Measurements from ENCODE around the gene VMP1. TPM values are rescaled to one million over a fixed set of nuclear protein-coding genes. Genes with fewer than 3 reads are reported as not detected.
"Not testable (repeated sequence)": the region's sequence is repeated elsewhere in the genome, so short reads cannot be mapped to it uniquely, and the experiment has no call there.

The VMP1 gene
- total RNA-seq, 2 experiments from 2014 or later = 398 to 408 TPM

- Mint-ChIP-seq H3K9me3 (no peaks in the 10 kb centered on the region), H3K27me3 (no peaks in the 10 kb centered on the region), H3K4me3 (no peak overlapping the region), H3K36me3 (ENCODE audit: low read depth) (peaks cover 35% of the 10 kb centered on the region), H3K27ac (no peak overlapping the region), H3K4me1 (peaks cover 35% of the 10 kb centered on the region)
- ChIA-PET POLR2A (no interaction called here), CTCF (no interaction called here)
- DNase-seq = no peak
Observed at GRCh38 chr17:59767176-59767575, 59.7 kb downstream of the VMP1 start.

GRCh38 chr17:59769887-59770286, 62.4 kb downstream of the VMP1 start:
- H3K36me3 Mint-ChIP-seq (ENCODE audit: low read depth) = peaks cover 36% of the 10 kb centered on the region
- no peak overlapping the region for H3K4me3 Mint-ChIP-seq
- ChIA-PET POLR2A (interaction anchor here (0.8 to 2.1 kb wide), 3 partner anchors 16 to 69 kb away, joined by 3 to 12 read pairs (median 4); no protein-coding TSS in a partner anchor), CTCF (interaction anchor here (0.6 kb wide), 1 partner anchor 21 kb away, joined by 3 read pairs; no protein-coding TSS in a partner anchor)
- no peaks in the 10 kb centered on the region for H3K9me3 Mint-ChIP-seq
- H3K4me1 Mint-ChIP-seq = peaks cover 20% of the 10 kb centered on the region
- no peaks in the 10 kb centered on the region for H3K27me3 Mint-ChIP-seq
- DNase-seq = no peak
- no peak overlapping the region for H3K27ac Mint-ChIP-seq

- POLR2A ChIA-PET = interaction anchor here (1.7 to 1.9 kb wide), 3 partner anchors 12 to 17 kb away, joined by 4 to 7 read pairs (median 5); no protein-coding TSS in a partner anchor
- Mint-ChIP-seq H3K4me3 (no peak overlapping the region), H3K4me1 (peaks cover 13% of the 10 kb centered on the region), H3K36me3 (ENCODE audit: low read depth) (peaks cover 36% of the 10 kb centered on the region), H3K27ac (no peak overlapping the region), H3K9me3 (no peaks in the 10 kb centered on the region), H3K27me3 (no peaks in the 10 kb centered on the region)
- CTCF ChIA-PET = interaction anchor here (1.2 kb wide), 1 partner anchor 17 kb away, joined by 6 read pairs; no protein-coding TSS in a partner anchor
- no peak for DNase-seq
Observed at GRCh38 chr17:59771093-59771492, 63.6 kb downstream of the VMP1 start.

GRCh38 chr17:59775786-59776350, 68.4 kb downstream of the VMP1 start:
- Mint-ChIP-seq H3K4me3 (no peak overlapping the region), H3K27ac (no peak overlapping the region), H3K27me3 (no peaks in the 10 kb centered on the region), H3K36me3 (ENCODE audit: low read depth) (peaks cover 57% of the 10 kb centered on the region), H3K4me1 (peaks cover 26% of the 10 kb centered on the region), H3K9me3 (peaks cover 4% of the 10 kb centered on the region)
- CTCF ChIA-PET = no interaction called here
- DNase-seq = no peak
- POLR2A ChIA-PET = interaction anchor here (1.1 to 20.1 kb wide), 3 partner anchors 7 to 60 kb away, joined by 6 to 2499 read pairs (median 15); no protein-coding TSS in a partner anchor

- peaks cover 28% of the 10 kb centered on the region for H3K4me1 Mint-ChIP-seq
- H3K9me3 Mint-ChIP-seq = peaks cover 4% of the 10 kb centered on the region
- H3K36me3 Mint-ChIP-seq (ENCODE audit: low read depth) = peaks cover 59% of the 10 kb centered on the region
- no peak for DNase-seq
- ChIA-PET CTCF (no interaction called here), POLR2A (interaction anchor here (20.1 kb wide), 1 partner anchor 59 kb away, joined by 2499 read pairs; no protein-coding TSS in a partner anchor)
- H3K4me3 Mint-ChIP-seq = no peak overlapping the region
- H3K27ac Mint-ChIP-seq = no peak overlapping the region
- H3K27me3 Mint-ChIP-seq = no peaks in the 10 kb centered on the region
Observed at GRCh38 chr17:59776577-59776976, 69.1 kb downstream of the VMP1 start.

GRCh38 chr17:59777033-59777432, 69.6 kb downstream of the VMP1 start:
- ChIA-PET POLR2A (interaction anchor here (1.0 to 20.1 kb wide), 3 partner anchors 9 to 58 kb away, joined by 3 to 2499 read pairs (median 14); no protein-coding TSS in a partner anchor), CTCF (no interaction called here)
- peaks cover 30% of the 10 kb centered on the region for H3K4me1 Mint-ChIP-seq
- no peak overlapping the region for H3K4me3 Mint-ChIP-seq
- no peaks in the 10 kb centered on the region for H3K27me3 Mint-ChIP-seq
- H3K9me3 Mint-ChIP-seq = peaks cover 4% of the 10 kb centered on the region
- H3K36me3 Mint-ChIP-seq (ENCODE audit: low read depth) = peaks cover 59% of the 10 kb centered on the region
- no peak overlapping the region for H3K27ac Mint-ChIP-seq
- no peak for DNase-seq

- no peak for DNase-seq
- Mint-ChIP-seq H3K9me3 (peaks cover 4% of the 10 kb centered on the region), H3K4me1 (peaks cover 47% of the 10 kb centered on the region), H3K4me3 (no peak overlapping the region), H3K27ac (no peak overlapping the region), H3K27me3 (no peaks in the 10 kb centered on the region), H3K36me3 (ENCODE audit: low read depth) (peaks cover 66% of the 10 kb centered on the region)
- POLR2A ChIA-PET = interaction anchor here (1.2 to 20.1 kb wide), 4 partner anchors 18 to 114 kb away, joined by 3 to 2499 read pairs (median 101); partner anchors contain the start of genes RPS6KB1 and TUBD1
- CTCF ChIA-PET = interaction anchor here (1.0 to 1.7 kb wide), 3 partner anchors 25 to 53 kb away, joined by 3 to 9 read pairs (median 5); no protein-coding TSS in a partner anchor
Observed at GRCh38 chr17:59778996-59779395, 71.5 kb downstream of the VMP1 start.

DNA sequence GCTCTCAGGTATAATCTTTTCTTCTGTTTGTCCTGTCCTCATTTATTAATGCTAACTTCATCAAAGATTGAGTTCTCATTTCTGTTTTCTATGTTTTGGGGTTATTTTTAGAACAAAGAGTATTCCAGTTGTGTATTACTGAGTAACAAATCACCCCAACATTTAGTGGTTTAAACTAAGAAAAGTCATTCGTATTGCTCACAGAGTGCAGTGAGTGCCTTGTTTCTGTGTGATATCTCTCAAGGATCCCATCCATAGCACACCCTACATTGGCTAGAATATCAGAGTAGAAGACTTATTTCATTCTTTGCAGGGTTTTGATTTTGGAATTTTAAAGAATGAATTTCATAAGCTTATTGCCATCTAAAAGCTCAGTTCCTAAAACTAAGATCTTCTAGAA, 72.1 kb downstream of the VMP1 start:
- CTCF ChIA-PET = interaction anchor here (1.0 to 1.7 kb wide), 3 partner anchors 26 to 53 kb away, joined by 3 to 9 read pairs (median 5); no protein-coding TSS in a partner anchor
- peak overlapping the region; percentile 62 for H3K27ac Mint-ChIP-seq
- peaks cover 4% of the 10 kb centered on the region for H3K9me3 Mint-ChIP-seq
- H3K4me1 Mint-ChIP-seq = peaks cover 52% of the 10 kb centered on the region
- H3K4me3 Mint-ChIP-seq = no peak overlapping the region
- no peak for DNase-seq
- peaks cover 70% of the 10 kb centered on the region for H3K36me3 Mint-ChIP-seq (ENCODE audit: low read depth)
- POLR2A ChIA-PET = interaction anchor here (3.6 to 20.1 kb wide), 3 partner anchors 18 to 56 kb away, joined by 14 to 2499 read pairs (median 188); no protein-coding TSS in a partner anchor
- no peaks in the 10 kb centered on the region for H3K27me3 Mint-ChIP-seq

- Mint-ChIP-seq H3K36me3 (ENCODE audit: low read depth) (peaks cover 64% of the 10 kb centered on the region), H3K4me1 (peaks cover 58% of the 10 kb centered on the region)
- H3K27me3 Mint-ChIP-seq, H3K9me3 Mint-ChIP-seq, DNase-seq, H3K4me3 Mint-ChIP-seq, H3K27ac Mint-ChIP-seq: not testable (repeated sequence)
- ChIA-PET CTCF (interaction anchor here (1.1 to 1.7 kb wide), 2 partner anchors 27 to 79 kb away, joined by 3 to 9 read pairs; no protein-coding TSS in a partner anchor), POLR2A (interaction anchor here (3.6 to 20.1 kb wide), 3 partner anchors 19 to 55 kb away, joined by 14 to 2499 read pairs (median 188); no protein-coding TSS in a partner anchor)
Observed at GRCh38 chr17:59780548-59780947, 73.1 kb downstream of the VMP1 start.

DNA sequence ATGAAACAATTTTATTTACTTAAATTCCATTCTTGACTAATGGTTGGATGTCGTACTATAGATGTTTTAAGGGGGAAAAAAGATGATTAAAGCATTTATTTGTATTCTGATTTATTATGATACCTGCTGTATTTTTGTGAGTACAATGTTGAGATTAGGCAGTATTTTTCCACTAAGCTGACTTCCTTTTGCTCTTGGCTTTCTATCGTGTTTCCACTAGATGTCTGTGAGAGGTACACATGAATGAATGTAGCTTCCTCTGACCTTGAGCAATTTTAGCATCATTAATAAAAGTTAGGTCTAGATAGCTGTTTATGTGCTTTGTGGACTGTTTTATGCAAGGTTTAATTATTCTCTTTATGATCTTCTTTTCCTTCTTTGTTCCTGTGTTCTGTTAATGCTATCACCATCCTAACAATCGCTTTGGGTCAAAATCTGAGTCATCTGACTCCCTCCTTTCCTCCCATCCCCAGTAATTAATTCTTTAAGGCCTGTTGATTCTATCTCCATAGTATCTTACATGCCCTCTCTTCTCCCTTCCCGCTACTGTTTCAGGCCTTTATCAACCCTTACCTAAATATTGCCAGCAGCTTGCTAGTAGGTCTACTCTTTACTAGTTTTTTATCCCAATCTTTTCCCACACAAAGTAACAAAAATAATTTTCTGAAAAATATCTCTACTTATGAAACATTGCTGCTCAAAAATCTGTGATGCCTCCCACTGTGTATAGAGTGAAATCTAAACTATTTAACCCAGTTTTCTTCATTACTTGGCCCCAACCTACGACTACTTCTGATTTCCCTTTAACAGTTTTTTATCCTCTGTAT, 76.0 kb downstream of the VMP1 start:
- ChIA-PET POLR2A (interaction anchor here (0.5 to 20.1 kb wide), 12 partner anchors 9 to 167 kb away, joined by 3 to 2499 read pairs (median 8); partner anchors contain the start of genes CLTC, PTRH2, TUBD1 and VMP1), CTCF (interaction anchor here (1.0 to 8.9 kb wide), 7 partner anchors 21 to 70 kb away, joined by 3 to 88 read pairs (median 11); no protein-coding TSS in a partner anchor)
- H3K4me3 Mint-ChIP-seq = peak overlapping the region; percentile 82
- H3K27me3 Mint-ChIP-seq = no peaks in the 10 kb centered on the region
- DNase-seq = no peak
- H3K36me3 Mint-ChIP-seq (ENCODE audit: low read depth) = peaks cover 48% of the 10 kb centered on the region
- no peaks in the 10 kb centered on the region for H3K9me3 Mint-ChIP-seq
- H3K4me1 Mint-ChIP-seq = peaks cover 69% of the 10 kb centered on the region
- peak overlapping the region; percentile 97 for H3K27ac Mint-ChIP-seq

DNA sequence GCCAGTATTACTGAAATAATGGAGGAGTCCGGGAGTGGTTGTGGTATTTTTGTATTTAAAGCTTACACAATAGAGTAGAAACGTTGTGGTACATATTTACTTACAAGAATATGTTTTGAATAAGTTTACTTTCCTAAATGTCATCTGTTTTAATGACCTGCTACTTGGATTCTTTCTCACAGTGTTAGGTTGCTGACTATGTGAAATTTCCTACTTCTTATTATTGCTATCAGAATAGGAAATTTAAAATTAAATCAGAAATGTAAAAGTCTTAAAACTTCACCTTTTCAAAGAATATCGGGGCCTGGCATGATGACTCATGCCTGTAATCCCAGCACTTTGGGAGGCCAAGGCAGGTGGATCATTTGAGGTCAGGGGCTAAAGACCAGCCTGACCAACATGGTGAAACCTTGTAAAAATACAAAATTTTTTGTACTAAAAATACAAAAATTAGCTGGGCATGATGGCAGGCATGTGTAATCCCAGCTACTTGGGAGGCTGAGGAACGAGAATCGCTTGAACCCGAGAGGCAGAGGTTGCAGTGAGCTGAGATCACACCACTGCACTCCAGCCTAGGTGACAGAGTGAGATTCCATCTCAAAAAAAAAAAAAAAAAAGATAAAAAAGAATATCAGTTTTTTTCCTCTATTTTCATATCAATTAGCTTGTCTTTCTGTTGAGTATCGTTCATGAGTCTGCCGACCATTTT, 77.8 kb downstream of the VMP1 start:
- H3K9me3 Mint-ChIP-seq = no peaks in the 10 kb centered on the region
- H3K36me3 Mint-ChIP-seq (ENCODE audit: low read depth) = peaks cover 40% of the 10 kb centered on the region
- CTCF ChIA-PET = interaction anchor here (0.6 to 8.9 kb wide), 11 partner anchors 19 to 179 kb away, joined by 3 to 88 read pairs (median 6); partner anchors contain the start of gene RNFT1
- H3K27me3 Mint-ChIP-seq = no peaks in the 10 kb centered on the region
- DNase-seq = peak; percentile 47
- POLR2A ChIA-PET = interaction anchor here (1.0 to 20.1 kb wide), 16 partner anchors 8 to 1448 kb away, joined by 3 to 2499 read pairs (median 10); partner anchors contain the start of genes CLTC, PTRH2, RPS6KB1 and TUBD1
- peak overlapping the region; percentile 97 for H3K27ac Mint-ChIP-seq
- peaks cover 62% of the 10 kb centered on the region for H3K4me1 Mint-ChIP-seq
- H3K4me3 Mint-ChIP-seq = peak overlapping the region; percentile 68

- peak overlapping the region; percentile 79 for H3K4me3 Mint-ChIP-seq
- no peaks in the 10 kb centered on the region for H3K27me3 Mint-ChIP-seq
- peak overlapping the region; percentile 97 for H3K27ac Mint-ChIP-seq
- peaks cover 62% of the 10 kb centered on the region for H3K4me1 Mint-ChIP-seq
- no peak for DNase-seq
- CTCF ChIA-PET = interaction anchor here (0.6 to 8.9 kb wide), 11 partner anchors 13 to 179 kb away, joined by 3 to 88 read pairs (median 6); partner anchors contain the start of gene RNFT1
- POLR2A ChIA-PET = interaction anchor here (0.7 to 20.1 kb wide), 23 partner anchors 9 to 1449 kb away, joined by 3 to 2499 read pairs (median 5); partner anchors contain the start of genes CLTC, PTRH2, RNFT1 and RPS6KB1
- H3K36me3 Mint-ChIP-seq (ENCODE audit: low read depth) = peaks cover 39% of the 10 kb centered on the region
- no peaks in the 10 kb centered on the region for H3K9me3 Mint-ChIP-seq
Observed at GRCh38 chr17:59786213-59786535, 78.7 kb downstream of the VMP1 start.
